Effector CD4-positive, alpha-beta T cell (primary cell): ENCODE results near the gene PPP6R1.
A peak's percentile ranks its signal among the peaks of the same experiment; 100 is the strongest.

ENCODE experiments used
- DNase-seq: peaks from one replicate; pipeline ENCODE4 v3.0.0-alpha.2; 2020

PPP6R1 gene

GRCh38 chr19:55283548-55284377, 24.9 kb upstream of the PPP6R1 start, which contains the start of gene BRSK1:
BRSK1 (plus strand) TSS chr19:55283997; CDS start chr19:55284443, 446 bp downstream.
- DNase-seq, result peak; percentile 21

- DNase-seq, result peak; percentile 88
Measured at GRCh38 chr19:55279770-55280643, 21.2 kb upstream of the PPP6R1 start, which contains the start of gene HSPBP1. HSPBP1 (minus strand) TSS chr19:55280110; CDS start chr19:55279608, 502 bp downstream.

- DNase-seq, result no peak
Measured at GRCh38 chr19:55279340-55279739, 20.5 kb upstream of the PPP6R1 start.

- no peak for DNase-seq
Measured at GRCh38 chr19:55278391-55279135, 19.7 kb upstream of the PPP6R1 start.

GRCh38 chr19:55277494-55277893, 18.7 kb upstream of the PPP6R1 start:
- DNase-seq, result no peak

GRCh38 chr19:55276720-55277430, 18.1 kb upstream of the PPP6R1 start:
- DNase-seq, result no peak

- DNase-seq, result no peak
Measured at GRCh38 chr19:55275851-55276719, 17.3 kb upstream of the PPP6R1 start.

GRCh38 chr19:55273978-55274707, 15.3 kb upstream of the PPP6R1 start:
- DNase-seq, result no peak

GRCh38 chr19:55272142-55272541, 13.3 kb upstream of the PPP6R1 start:
- no peak for DNase-seq

GRCh38 chr19:55270172-55270942, 11.5 kb upstream of the PPP6R1 start:
- DNase-seq, result no peak

- DNase-seq, result no peak
Measured at GRCh38 chr19:55269299-55269698, 10.5 kb upstream of the PPP6R1 start.

- no peak for DNase-seq
Measured at GRCh38 chr19:55266840-55267239, 8.0 kb upstream of the PPP6R1 start.

- no peak for DNase-seq
Measured at GRCh38 chr19:55266404-55266803, 7.6 kb upstream of the PPP6R1 start.

GRCh38 chr19:55265723-55266386, 7.0 kb upstream of the PPP6R1 start:
- no peak for DNase-seq

GRCh38 chr19:55265173-55265572, 6.4 kb upstream of the PPP6R1 start:
- no peak for DNase-seq

- DNase-seq, result no peak
Measured at GRCh38 chr19:55264531-55264930, 5.7 kb upstream of the PPP6R1 start.

- DNase-seq, result no peak
Measured at GRCh38 chr19:55262359-55262758, 3.5 kb upstream of the PPP6R1 start.

- DNase-seq, result no peak
Measured at GRCh38 chr19:55261671-55262126, 2.9 kb upstream of the PPP6R1 start.
